ENCODE measurements around the gene PRKD1.
"Not testable (repeated sequence)": the region's sequence is repeated elsewhere in the genome, so short reads cannot be mapped to it uniquely, and the experiment has no call there.

The PRKD1 gene

DNA sequence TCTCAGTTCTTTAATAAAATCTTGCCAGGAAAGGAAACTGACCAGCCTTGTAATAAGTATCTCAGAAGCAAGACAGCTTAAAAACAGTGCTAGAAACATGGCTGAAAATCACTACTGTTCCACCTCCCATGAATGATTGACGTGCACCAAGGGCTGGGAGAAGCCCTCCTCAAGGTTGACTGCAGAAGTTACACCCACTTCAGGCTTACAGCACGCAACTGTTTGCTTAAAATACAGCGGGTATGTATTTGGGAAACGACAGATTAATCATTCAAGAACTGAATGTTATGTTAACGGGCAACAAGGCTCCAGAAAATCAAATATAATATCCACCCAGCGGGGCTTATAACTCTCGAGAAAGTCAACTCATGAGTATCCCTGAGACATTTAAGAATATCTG lies 22.1 kb downstream of the PRKD1 start:
- DNase-seq (ENCODE audit: insufficient read length, low spot score) (no peak), FAIRE-seq (no peak)

- DNase-seq (ENCODE audit: insufficient read length, low spot score) (no peak), FAIRE-seq (no peak)
Measured at GRCh38 chr14:29900609-29901350, 26.9 kb downstream of the PRKD1 start.

GRCh38 chr14:29898470-29898869 lies 29.2 kb downstream of the PRKD1 start:
- FAIRE-seq (no peak), DNase-seq (ENCODE audit: insufficient read length, low spot score) (no peak)

GRCh38 chr14:29897181-29897580 lies 30.5 kb downstream of the PRKD1 start:
- FAIRE-seq (no peak), DNase-seq (ENCODE audit: insufficient read length, low spot score) (no peak)

DNA sequence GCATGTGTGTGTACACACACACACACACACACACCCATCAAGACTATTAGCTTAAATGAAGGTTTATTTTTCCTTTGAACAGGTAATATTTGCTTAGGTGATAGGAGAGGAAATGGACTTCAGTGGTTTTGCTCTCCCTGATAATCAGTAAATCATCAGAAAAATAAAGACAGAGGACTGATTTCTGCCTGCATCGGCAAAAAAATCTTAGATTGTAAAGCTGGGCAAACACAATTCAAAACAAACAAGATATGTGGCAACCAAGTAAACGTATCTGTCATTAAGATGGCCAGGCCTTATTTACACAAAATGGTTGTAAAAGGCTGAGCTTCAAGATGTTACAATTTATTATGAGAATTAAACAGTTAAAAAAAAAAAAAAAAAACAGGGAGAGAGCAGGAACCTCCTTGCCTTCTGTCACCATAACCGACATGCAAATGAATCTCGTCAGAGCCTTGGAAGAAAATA lies 31.3 kb downstream of the PRKD1 start:
- DNase-seq (ENCODE audit: insufficient read length, low spot score) (no peak), FAIRE-seq (no peak)

DNA sequence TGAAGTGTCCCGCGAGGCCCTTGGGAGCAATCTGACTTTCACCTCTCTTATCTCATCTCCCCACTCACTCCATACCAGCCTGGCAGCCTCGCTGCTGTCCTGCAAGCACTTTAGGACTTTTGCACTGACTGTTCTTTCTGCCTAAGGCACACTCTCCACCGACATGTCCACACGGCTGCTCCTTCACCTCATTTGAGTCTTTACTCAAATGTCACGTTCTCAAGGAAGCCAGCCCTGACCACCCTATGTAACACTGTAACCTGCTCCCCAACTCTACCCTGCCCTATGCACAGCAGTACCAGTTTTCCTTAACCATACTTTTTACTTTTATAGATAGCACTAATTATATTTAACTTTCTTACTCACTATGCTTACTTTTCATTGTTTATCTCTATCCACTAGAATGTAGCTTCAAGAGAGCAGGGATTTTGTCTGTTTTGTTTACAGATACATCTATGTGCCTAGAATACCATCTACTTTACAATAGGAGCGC lies 32.0 kb downstream of the PRKD1 start:
- FAIRE-seq (no peak), DNase-seq (ENCODE audit: insufficient read length, low spot score) (no peak)

DNA sequence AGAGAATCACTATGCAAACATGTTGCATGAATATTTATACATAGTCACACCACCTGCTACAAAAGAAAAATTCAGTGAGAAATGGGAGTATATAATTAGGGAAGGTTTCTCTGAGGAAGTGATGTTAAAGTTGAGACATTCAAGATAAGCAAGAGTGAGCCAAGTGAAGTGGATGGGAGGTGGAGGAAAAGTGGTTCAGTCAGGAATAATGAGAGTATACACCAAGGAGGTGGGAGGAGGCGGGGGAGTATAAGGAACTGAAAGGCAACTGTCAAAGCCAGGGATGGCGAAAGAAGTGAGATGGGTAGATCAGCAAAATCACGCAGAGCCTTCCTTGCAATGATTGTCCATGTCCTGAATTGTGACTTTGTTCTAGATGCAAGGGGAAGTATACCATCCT lies 33.7 kb downstream of the PRKD1 start:
- DNase-seq (ENCODE audit: insufficient read length, low spot score) = no peak
- FAIRE-seq = no peak

- no peak for DNase-seq (ENCODE audit: insufficient read length, low spot score)
- no peak for FAIRE-seq
Measured at GRCh38 chr14:29892327-29892726, 35.3 kb downstream of the PRKD1 start.

DNA sequence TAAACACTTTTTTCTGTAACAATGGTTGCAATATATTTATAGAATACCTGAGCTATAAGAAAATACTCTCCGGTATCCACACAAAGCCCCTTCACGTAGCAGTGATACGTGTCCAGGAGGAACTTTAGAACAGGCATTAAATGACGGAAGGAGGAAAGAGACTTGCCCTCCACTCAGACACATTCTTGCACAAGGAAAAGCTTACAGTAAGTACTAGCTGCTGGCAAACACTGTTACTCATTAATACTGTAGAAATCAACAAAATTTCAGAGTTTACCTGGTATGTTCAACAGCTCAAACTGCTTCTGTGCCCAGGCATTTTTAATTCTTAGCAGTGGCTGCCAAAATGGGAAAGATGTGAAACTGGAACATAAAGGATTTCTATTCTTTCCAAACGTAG lies 41.7 kb downstream of the PRKD1 start:
- DNase-seq (ENCODE audit: insufficient read length, low spot score) = no peak
- FAIRE-seq = no peak

DNA sequence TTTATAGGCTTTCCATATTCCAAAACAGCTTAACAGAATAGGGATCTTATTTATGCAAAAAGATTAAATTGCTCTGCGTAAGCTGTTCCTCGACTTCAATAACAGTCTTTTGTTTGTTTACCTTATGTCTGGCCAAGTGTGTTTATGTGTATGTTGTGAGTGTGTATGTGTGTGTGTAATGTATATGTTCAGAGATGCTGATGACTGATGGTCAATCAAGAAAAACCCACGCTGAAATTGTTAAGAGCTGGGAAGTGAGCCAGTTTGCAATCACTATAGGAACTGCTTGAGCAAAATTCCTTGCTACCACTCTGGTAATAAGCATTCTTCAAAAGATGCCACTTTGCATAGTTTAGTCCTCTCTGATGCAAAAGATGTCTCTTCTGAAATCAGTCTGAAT lies 59.6 kb downstream of the PRKD1 start:
- no peak for FAIRE-seq
- DNase-seq (ENCODE audit: insufficient read length, low spot score) = no peak

GRCh38 chr14:29865299-29865698 lies 62.3 kb downstream of the PRKD1 start:
- DNase-seq (ENCODE audit: insufficient read length, low spot score) = no peak
- FAIRE-seq = no peak

- FAIRE-seq (no peak), DNase-seq (ENCODE audit: insufficient read length, low spot score) (no peak)
Measured at GRCh38 chr14:29861996-29862395, 65.7 kb downstream of the PRKD1 start.

DNA sequence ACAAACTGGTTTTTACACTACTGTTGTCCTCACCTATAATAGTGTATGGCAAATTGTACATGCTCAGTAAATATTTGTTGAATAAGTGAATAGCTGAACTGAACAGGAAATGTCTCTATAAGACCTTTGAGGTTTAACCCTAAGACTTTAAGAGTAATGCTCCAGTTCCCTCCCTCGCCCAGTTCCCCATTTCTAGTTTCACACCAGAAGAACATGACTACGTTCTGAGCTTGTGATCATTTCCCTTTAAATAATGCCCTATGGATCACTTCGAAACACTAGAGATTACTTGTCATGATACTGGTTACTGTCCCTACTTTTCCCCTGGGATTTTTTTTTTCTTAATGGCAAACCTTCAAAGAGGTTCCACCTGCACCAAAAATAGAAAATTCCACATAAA lies 69.3 kb downstream of the PRKD1 start:
- peak; percentile 87 for FAIRE-seq
- DNase-seq (ENCODE audit: insufficient read length, low spot score) = no peak

- FAIRE-seq = peak; percentile 86
- peak; percentile 7 for DNase-seq (ENCODE audit: insufficient read length, low spot score)
Measured at GRCh38 chr14:29857551-29857950, 70.1 kb downstream of the PRKD1 start.

DNA sequence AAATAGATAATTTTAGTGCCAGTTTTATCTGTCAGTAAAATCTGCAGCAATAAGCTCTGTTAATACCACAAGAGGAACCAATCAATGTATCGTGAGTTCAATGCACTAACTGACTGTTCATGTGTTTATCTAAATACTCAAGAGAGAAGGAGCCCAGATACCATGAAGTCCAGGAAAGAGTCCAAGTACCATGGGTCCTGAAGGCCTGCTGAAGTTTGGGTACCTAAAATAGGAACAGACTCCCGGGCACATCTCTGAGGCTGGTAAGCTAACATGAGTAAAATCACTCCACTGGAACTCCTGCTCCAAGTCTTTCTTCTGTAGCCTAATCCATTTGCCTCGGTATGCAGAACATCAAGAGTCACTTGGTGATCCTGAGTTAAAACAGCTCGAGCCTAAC lies 71.1 kb downstream of the PRKD1 start:
- FAIRE-seq (no peak), DNase-seq (ENCODE audit: insufficient read length, low spot score) (no peak)

DNA sequence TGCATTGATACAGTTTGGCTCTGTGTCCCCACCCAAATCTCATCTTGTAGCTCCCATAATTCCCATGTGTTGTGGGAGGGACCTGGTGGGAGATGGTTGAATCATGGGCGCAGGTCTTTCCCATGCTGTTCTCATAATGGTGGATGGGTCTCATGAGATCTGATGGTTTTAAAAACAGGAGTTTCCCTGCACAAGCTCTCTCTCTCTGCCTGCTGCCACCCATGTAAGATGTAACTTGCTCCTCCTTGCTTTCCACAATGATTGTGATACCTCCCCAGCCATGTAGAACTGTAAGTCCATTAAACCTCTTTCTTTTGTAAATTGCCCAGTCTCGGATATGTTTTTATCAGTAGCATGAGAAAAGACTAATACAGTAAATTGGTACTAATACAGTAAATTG lies 74.0 kb downstream of the PRKD1 start:
- not testable (repeated sequence) for DNase-seq (ENCODE audit: insufficient read length, low spot score); FAIRE-seq

DNA sequence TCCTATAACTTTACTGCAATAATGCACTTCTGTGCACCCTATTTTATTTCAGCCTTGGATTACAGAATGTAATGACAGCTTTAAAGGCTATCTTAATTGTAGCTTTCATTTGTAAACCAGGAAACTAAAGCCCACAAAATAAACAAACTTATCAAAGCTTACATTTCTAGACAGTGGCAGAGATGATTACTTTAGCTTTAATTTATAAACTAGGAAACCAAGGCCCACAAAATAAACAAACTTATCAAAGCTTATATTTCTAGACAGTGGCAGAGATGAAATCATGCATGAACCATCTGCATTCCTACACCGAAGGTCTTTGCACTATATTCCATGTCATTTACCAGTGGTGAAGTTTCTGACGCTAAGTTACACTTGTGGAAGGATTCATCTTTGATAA lies 74.4 kb downstream of the PRKD1 start:
- FAIRE-seq = no peak
- DNase-seq (ENCODE audit: insufficient read length, low spot score) = no peak

DNA sequence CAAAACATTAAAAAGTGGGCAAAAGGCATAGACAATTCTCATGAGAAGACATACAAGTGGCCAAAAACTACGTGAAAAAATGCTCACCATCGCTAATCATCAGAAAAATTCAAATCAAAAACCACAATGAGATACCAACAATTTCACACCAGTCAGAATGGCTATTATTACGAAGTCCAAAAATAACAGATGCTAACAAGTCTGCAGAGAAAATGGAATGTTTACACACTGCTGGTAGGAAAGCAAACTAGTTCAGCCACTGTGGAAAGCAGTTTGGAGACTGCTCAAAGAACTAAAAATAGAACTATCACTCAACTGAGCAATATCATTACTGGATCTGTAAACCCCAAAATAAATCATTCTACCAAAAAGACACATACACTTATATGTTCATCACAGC lies 76.2 kb downstream of the PRKD1 start:
- DNase-seq (ENCODE audit: insufficient read length, low spot score) = no peak
- no peak for FAIRE-seq

- FAIRE-seq (no peak), DNase-seq (ENCODE audit: insufficient read length, low spot score) (no peak)
Measured at GRCh38 chr14:29847056-29847380, 80.6 kb downstream of the PRKD1 start.

GRCh38 chr14:29846339-29847055 lies 81.2 kb downstream of the PRKD1 start:
- FAIRE-seq (peak; percentile 18), DNase-seq (ENCODE audit: insufficient read length, low spot score) (no peak)

- DNase-seq (ENCODE audit: insufficient read length, low spot score) (no peak), FAIRE-seq (no peak)
Measured at GRCh38 chr14:29843981-29844380, 83.7 kb downstream of the PRKD1 start.

DNA sequence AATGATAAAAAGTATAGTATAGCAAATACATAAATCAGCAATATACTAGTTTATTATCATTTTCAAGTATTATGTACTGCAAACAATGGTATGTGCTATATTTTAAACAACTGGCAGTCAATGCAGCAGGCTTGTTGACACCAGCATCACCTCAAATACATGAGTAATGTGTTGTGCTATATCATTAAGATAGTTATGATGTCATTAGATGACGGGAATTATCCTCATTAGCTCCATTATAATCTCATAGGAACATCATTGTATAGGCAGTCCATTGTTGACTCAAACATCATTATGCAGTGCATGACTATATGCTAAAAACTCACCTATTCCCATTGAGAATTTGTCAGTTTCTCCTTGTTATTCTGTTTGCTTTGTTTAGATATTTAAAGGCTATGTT lies 85.4 kb downstream of the PRKD1 start:
- FAIRE-seq = no peak

More for the DNA sequence above, 85.4 kb downstream of the PRKD1 start:
- DNase-seq (ENCODE audit: insufficient read length, low spot score) = no peak

Data from GM19239 (cell line).